ENCODE measurements around the gene OSBPL1A. TPM values are rescaled to one million over a fixed set of nuclear protein-coding genes. Genes with fewer than 3 reads are reported as not detected.

OSBPL1A gene
- total and polyA plus RNA-seq, 2 of the 8 experiments (the other 6 are each of a cell fraction or from before 2014, with no cell fraction given) = 53.2 to 74.9 TPM

- Histone ChIP-seq H3K4me3 (ENCODE audit: extremely low read depth in 1 of 4, insufficient read depth in 2 of 4, low read depth in 3 of 4, low read length in 4 of 4) (no peak overlapping the region), H3K9me3 (ENCODE audit: insufficient read depth in 2 of 2, low read depth in 1 of 2, low read length in 1 of 2) (no peaks in the 10 kb centered on the region), H2BK5ac (ENCODE audit: low read depth, low read length) (no peak overlapping the region), H3K4ac (replicated peaks; ENCODE audit: insufficient read length, low read depth, low read length) (no peak overlapping the region), H3K23me2 (ENCODE audit: low read depth, low read length) (no peaks in the 10 kb centered on the region), H2AFZ (ENCODE audit: low read length) (no peak overlapping the region), H4K5ac (ENCODE audit: insufficient read length, low read depth, low read length) (no peak overlapping the region), H3K27ac (ENCODE audit: low read depth, low read length) (no peak overlapping the region), H2AK5ac (ENCODE audit: low read depth, low read length) (no peak overlapping the region), H3K9ac (replicated peaks in 1 of 4; ENCODE audit: extremely low read depth in 1 of 4, low read depth in 3 of 4, low read length in 3 of 4) (no peak overlapping the region), H3K27me3 (replicated peaks in 1 of 4; ENCODE audit: control insufficient read depth in 3 of 4, extremely low read depth in 1 of 4, insufficient read depth in 3 of 4, low read length in 3 of 4) (no peaks in the 10 kb centered on the region), H4K20me1 (replicated peaks in 1 of 2; ENCODE audit: control insufficient read depth in 1 of 2, insufficient read depth in 2 of 2, low read length in 2 of 2) (peaks cover 0 to 6% of the 10 kb centered on the region in 2 experiments), H2BK12ac (ENCODE audit: low read depth, low read length) (no peak overlapping the region), H2BK15ac (ENCODE audit: low read length) (no peak overlapping the region), H4K8ac (ENCODE audit: extremely low read depth, insufficient read depth, low read length) (no peak overlapping the region), H3K4me1 (replicated peaks in 1 of 4; ENCODE audit: control insufficient read depth in 3 of 4, insufficient read depth in 4 of 4, low read length in 3 of 4) (no peaks in the 10 kb centered on the region), H3K23ac (ENCODE audit: insufficient read length) (no peak overlapping the region), H2BK120ac (replicated peaks; ENCODE audit: low read depth, low read length) (no peak overlapping the region), H3K18ac (ENCODE audit: extremely low read depth, low read length) (no peak overlapping the region), H3K56ac (replicated peaks; ENCODE audit: insufficient read length, low read depth, low read length) (no peak overlapping the region), H3K14ac (ENCODE audit: insufficient read length) (no peak overlapping the region), H2BK20ac (ENCODE audit: low read length) (no peak overlapping the region), H3K79me1 (ENCODE audit: low read depth, low read length) (no peaks in the 10 kb centered on the region), H3K4me2 (ENCODE audit: insufficient read depth in 1 of 2, low read depth in 2 of 2, low read length in 2 of 2) (no peak overlapping the region), H3K36me3 (ENCODE audit: control insufficient read depth in 2 of 4, insufficient read depth in 4 of 4, low read length in 3 of 4) (peaks cover 9 to 46% (median 27%) of the 10 kb centered on the region in 4 experiments), H3K79me2 (ENCODE audit: control insufficient read depth in 1 of 2, insufficient read depth in 2 of 2, low read length in 2 of 2) (no peaks in the 10 kb centered on the region), H4K91ac (replicated peaks; ENCODE audit: insufficient read length, low read length) (no peak overlapping the region)
- ChIA-PET POLR2A (ENCODE audit: partially characterized antibody) (interaction anchor here (0.8 to 6.6 kb wide), 3 partner anchors 9 to 19 kb away, joined by 3 to 31 read pairs (median 4); partner anchors contain the start of gene CABYR), CTCF (ENCODE audit: partially characterized antibody) (interaction anchor here (1.0 to 1.1 kb wide), 2 partner anchors 448 to 535 kb away, joined by 3 read pairs; no protein-coding TSS in a partner anchor)
- WGBS, 2 experiments (ENCODE audit: extremely low coverage in 1 of 2, insufficient coverage in 1 of 2, insufficient read length in 1 of 2, insufficient replicate concordance in 2 of 2, low coverage in 1 of 2, low lambda C conversion rate in 2 of 2, missing lambda C conversion rate in 1 of 2) = 84% methylated on average over 3 of the region's 3 CpGs; no CpG with 5 or more reads in 1 of the 2 experiments
- DNase-seq (ENCODE audit: low read depth in 1 of 2, low spot score in 2 of 2) (no peak), FAIRE-seq (no peak)
- TF ChIP-seq CTCF (IDR thresholded peaks at IDR 0.05; ENCODE audit: control extremely low read depth in 1 of 3, insufficient read depth in 1 of 3, low read depth in 1 of 3, low read length in 3 of 3) (no peak), SUZ12 (IDR thresholded peaks at IDR 0.05; ENCODE audit: low read length) (no peak), CBX5 (IDR thresholded peaks at IDR 0.05; ENCODE audit: low read depth, low read length) (no peak), E2F6 (IDR thresholded peaks at IDR 0.05) (no peak), SRF (IDR thresholded peaks at IDR 0.05; ENCODE audit: low read depth, low read length) (no peak), KDM4A (IDR thresholded peaks at IDR 0.05; ENCODE audit: low read depth, low read length, severe bottlenecking) (no peak), JUN (IDR thresholded peaks at IDR 0.05; ENCODE audit: low read depth, low read length) (no peak), CEBPB (IDR thresholded peaks at IDR 0.05; ENCODE audit: low read depth, low read length) (no peak), EZH2 (IDR thresholded peaks at IDR 0.05; ENCODE audit: low read depth, low read length, severe bottlenecking) (no peak), NANOG (IDR thresholded peaks at IDR 0.05; ENCODE audit: insufficient read depth, low read depth, low read length, poor library complexity, severe bottlenecking) (no peak), BCL11A (IDR thresholded peaks at IDR 0.05; ENCODE audit: low read depth in 2 of 2, low read length in 2 of 2) (no peak)
These were observed 239.8 kb downstream of the OSBPL1A start for GRCh38 chr18:24157855-24158254.
